HepG2 (cell line): ENCODE results near the gene SMIM44. TPM values are rescaled to one million over a fixed set of nuclear protein-coding genes. Genes with fewer than 3 reads are reported as not detected.

Experiments used
- ARID2 ChIP-seq: sonication (generic); formaldehyde crosslinking; IDR thresholded peaks from 2 replicates; pipeline ENCODE4 v1.8.1; 2022; ENCODE audit warnings: mild to moderate bottlenecking, missing genetic modification reagents, borderline replicate concordance
- ATF6 ChIP-seq: sonication (generic); formaldehyde crosslinking; conservative IDR thresholded peaks from 2 replicates; pipeline ENCODE4 v1.4.0; 2020; ENCODE audit warnings: missing genetic modification reagents
- ATM ChIP-seq: fragments of 450-650 bp; IDR thresholded peaks from 2 replicates; pipeline ENCODE4 v1.7.1; 2017; ENCODE audit warnings: mild to moderate bottlenecking, borderline replicate concordance
- DDIT3 ChIP-seq: sonication (generic); formaldehyde crosslinking; IDR thresholded peaks from 2 replicates; pipeline ENCODE4 v1.4.0; 2020; ENCODE audit warnings: mild to moderate bottlenecking, missing genetic modification reagents
- EEA1 ChIP-seq: sonication (generic); formaldehyde crosslinking; IDR thresholded peaks from 2 replicates; pipeline ENCODE4 v1.5.1; 2020; ENCODE audit warnings: mild to moderate bottlenecking, missing genetic modification reagents, borderline replicate concordance
- ELF3 ChIP-seq: IDR thresholded peaks from 2 replicates; pipeline ENCODE4 v1.6.1; 2016; ENCODE audit warnings: missing genetic modification reagents, missing compliant biosample characterization
- PHF20 ChIP-seq: sonication (generic); formaldehyde crosslinking; IDR thresholded peaks from 2 replicates; pipeline ENCODE4 v1.5.0; 2020; ENCODE audit warnings: mild to moderate bottlenecking, missing genetic modification reagents
- RFX1 ChIP-seq: fragments of 450-650 bp; IDR thresholded peaks from 2 replicates; pipeline ENCODE4 v1.6.1; 2017
- RFX5 ChIP-seq: IDR thresholded peaks from 2 replicates; pipeline ENCODE4 v1.6.1; 2011; ENCODE audit warnings: low read depth, low read length, improper control_type of control experiment
- TCF12 ChIP-seq, 2 experiments: fragments of 450-650 bp in 1 of 2; sonication (generic) in 1 of 2; formaldehyde crosslinking in 1 of 2; IDR thresholded peaks; 2 replicates each; pipeline versions ENCODE4 v1.6.1 to v1.8.0; 2017 to 2022; ENCODE audit warnings: antibody characterized with exemption in 1 of 2, mild to moderate bottlenecking in 1 of 2, missing genetic modification reagents in 1 of 2, moderate library complexity in 1 of 2
- ZMYM4 ChIP-seq: sonication (generic); formaldehyde crosslinking; IDR thresholded peaks from 2 replicates; pipeline ENCODE4 v1.8.1; 2023; ENCODE audit warnings: mild to moderate bottlenecking, missing genetic modification reagents
- ZNF230 ChIP-seq: sonication (generic); formaldehyde crosslinking; IDR thresholded peaks from 2 replicates; pipeline ENCODE4 v1.4.0; 2020; ENCODE audit warnings: mild to moderate bottlenecking, missing genetic modification reagents
- ZNF296 ChIP-seq: sonication (generic); formaldehyde crosslinking; conservative IDR thresholded peaks from 2 replicates; pipeline ENCODE4 v1.5.0; 2020; ENCODE audit warnings: mild to moderate bottlenecking, missing genetic modification reagents
- ZNF33B ChIP-seq: sonication (generic); formaldehyde crosslinking; IDR thresholded peaks from 2 replicates; pipeline ENCODE4 v1.5.1; 2020; ENCODE audit warnings: mild to moderate bottlenecking, missing genetic modification reagents
- ZNF687 ChIP-seq: sonication (generic); formaldehyde crosslinking; IDR thresholded peaks from 2 replicates; pipeline ENCODE4 v1.5.1; 2020; ENCODE audit warnings: mild to moderate bottlenecking, missing genetic modification reagents, moderate library complexity
- polyA plus RNA-seq, 8 experiments: library from polyadenylated mRNA; depleted of rRNA in 3 of 8; stranded (reverse) in 7 of 8; unstranded in 1 of 8; fragments of >200 nt; fragmentation: Illumina TruSeq in 4 of 8; extraction: Trizol in 4 of 8; gene quantifications; 2 replicates each; pipeline versions ENCODE4 v1.2.1 to v1.2.3, GENCODE V29; 2011 to 2016; ENCODE audit warnings: low read depth in 4 of 8, missing spikeins in 1 of 8, mixed read lengths in 1 of 8; ENCODE audit not compliant: insufficient read depth in 1 of 8
- total RNA-seq, 5 experiments: library from RNA; depleted of rRNA; stranded (reverse); fragments of >200 nt; fragmentation: Illumina TruSeq; extraction: Trizol; gene quantifications; 2 replicates each; pipeline ENCODE4 v1.2.3, GENCODE V29; 2016; ENCODE audit warnings: low read depth in 1 of 5
- TF ChIP-seq, protein P1 (sequence below): sonication (generic); formaldehyde crosslinking; IDR thresholded peaks from 2 replicates; pipeline ENCODE4 v1.8.1; 2023; ENCODE audit warnings: mild to moderate bottlenecking, inconsistent platforms, moderate library complexity, missing genetic modification reagents, borderline replicate concordance
- TF ChIP-seq, protein P2 (sequence below), 2 experiments: IDR thresholded peaks; 2 replicates each; pipeline ENCODE4 v1.6.1; 2011 to 2012; ENCODE audit warnings: low read length in 2 of 2, borderline replicate concordance in 1 of 2, low read depth in 1 of 2, mild to moderate bottlenecking in 1 of 2, moderate library complexity in 1 of 2

Gene SMIM44
- total and polyA plus RNA-seq, 2 of the 13 experiments (the other 11 are each of a cell fraction or from before 2014, with no cell fraction given) = not detected

DNA sequence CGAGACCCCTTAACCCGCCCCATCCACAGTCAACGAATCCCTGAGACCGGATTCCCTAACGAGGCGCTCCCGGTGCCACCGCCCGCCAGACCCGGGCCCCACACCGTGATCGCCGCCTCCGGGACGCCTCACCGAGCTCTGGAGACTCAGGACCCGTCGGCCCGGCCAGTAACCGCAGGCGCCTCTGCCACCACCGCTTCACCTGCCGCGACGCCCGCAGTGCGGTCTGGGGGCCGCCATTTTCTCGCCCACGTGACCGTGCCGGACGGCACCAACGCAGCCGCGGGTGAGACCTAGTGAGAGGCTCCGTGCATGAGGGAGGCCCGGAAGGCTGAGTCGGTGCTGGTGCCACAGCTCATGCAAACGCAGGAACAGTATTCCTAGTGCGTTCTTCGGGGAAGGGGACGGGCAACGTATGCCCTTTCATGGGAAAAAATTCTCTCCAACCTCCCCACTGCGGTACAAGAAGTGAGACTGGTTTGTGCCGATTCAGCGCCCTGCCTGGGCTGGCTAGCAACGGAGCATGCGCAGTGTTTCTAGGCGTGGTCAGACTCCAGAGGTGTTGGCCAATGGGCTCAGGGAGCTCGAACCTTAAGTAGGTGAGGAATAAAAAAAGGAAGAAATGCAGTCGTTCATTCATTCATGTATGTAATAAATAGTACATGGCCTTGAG lies 17.3 kb upstream of the SMIM44 start, which contains the start of gene DOHH (continued):
- TF ChIP-seq ZNF687 (CRISPR knock-in tag) (peak; percentile 94), ZMYM4 (peak; percentile 69), ZNF296 (peak; percentile 75; the same call in 1 of the 2 replicates), ELF3 (CRISPR knock-in tag) (peak; percentile 63), PHF20 (CRISPR knock-in tag) (peak; percentile 97), ATF6 (CRISPR knock-in tag) (no peak), TCF12 (IDR thresholded peaks at IDR 0.05) (no peak), TCF12 (CRISPR knock-in tag; IDR thresholded peaks at IDR 0.05) (0 out of 2 replicates have a peak, but pooled peaks have one; percentile 8), RFX1 (no peak), ARID2 (CRISPR knock-in tag) (no peak), DDIT3 (CRISPR knock-in tag) (no peak), ZNF230 (CRISPR knock-in tag) (peak; percentile 94), ZNF33B (CRISPR knock-in tag) (peak; percentile 80; the same call in 1 of the 2 replicates), RFX5 (peak; percentile 88), EEA1 (CRISPR knock-in tag) (peak; percentile 77; the same call in 1 of the 2 replicates), ATM (no peak)
- TF ChIP-seq, protein P1, sequence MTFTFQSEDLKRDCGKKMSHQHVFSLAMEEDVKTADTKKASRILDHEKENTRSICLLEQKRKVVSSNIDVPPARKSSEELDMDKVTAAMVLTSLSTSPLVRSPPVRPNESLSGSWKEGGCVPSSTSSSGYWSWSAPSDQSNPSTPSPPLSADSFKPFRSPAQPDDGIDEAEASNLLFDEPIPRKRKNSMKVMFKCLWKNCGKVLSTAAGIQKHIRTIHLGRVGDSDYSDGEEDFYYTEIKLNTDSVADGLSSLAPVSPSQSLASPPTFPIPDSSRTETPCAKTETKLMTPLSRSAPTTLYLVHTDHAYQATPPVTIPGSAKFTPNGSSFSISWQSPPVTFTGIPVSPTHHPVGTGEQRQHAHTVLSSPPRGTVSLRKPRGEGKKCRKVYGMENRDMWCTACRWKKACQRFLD (CRISPR knock-in tag) = no peak; the same call in 1 of the 2 replicates
- TF ChIP-seq, protein P2, sequence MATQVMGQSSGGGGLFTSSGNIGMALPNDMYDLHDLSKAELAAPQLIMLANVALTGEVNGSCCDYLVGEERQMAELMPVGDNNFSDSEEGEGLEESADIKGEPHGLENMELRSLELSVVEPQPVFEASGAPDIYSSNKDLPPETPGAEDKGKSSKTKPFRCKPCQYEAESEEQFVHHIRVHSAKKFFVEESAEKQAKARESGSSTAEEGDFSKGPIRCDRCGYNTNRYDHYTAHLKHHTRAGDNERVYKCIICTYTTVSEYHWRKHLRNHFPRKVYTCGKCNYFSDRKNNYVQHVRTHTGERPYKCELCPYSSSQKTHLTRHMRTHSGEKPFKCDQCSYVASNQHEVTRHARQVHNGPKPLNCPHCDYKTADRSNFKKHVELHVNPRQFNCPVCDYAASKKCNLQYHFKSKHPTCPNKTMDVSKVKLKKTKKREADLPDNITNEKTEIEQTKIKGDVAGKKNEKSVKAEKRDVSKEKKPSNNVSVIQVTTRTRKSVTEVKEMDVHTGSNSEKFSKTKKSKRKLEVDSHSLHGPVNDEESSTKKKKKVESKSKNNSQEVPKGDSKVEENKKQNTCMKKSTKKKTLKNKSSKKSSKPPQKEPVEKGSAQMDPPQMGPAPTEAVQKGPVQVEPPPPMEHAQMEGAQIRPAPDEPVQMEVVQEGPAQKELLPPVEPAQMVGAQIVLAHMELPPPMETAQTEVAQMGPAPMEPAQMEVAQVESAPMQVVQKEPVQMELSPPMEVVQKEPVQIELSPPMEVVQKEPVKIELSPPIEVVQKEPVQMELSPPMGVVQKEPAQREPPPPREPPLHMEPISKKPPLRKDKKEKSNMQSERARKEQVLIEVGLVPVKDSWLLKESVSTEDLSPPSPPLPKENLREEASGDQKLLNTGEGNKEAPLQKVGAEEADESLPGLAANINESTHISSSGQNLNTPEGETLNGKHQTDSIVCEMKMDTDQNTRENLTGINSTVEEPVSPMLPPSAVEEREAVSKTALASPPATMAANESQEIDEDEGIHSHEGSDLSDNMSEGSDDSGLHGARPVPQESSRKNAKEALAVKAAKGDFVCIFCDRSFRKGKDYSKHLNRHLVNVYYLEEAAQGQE (IDR thresholded peaks at IDR 0.05; ENCODE audit: borderline replicate concordance in 1 of 2, low read depth in 1 of 2, low read length in 2 of 2) = peak in 1 of 2 experiments; percentile 83; a peak in 1 of 4 replicates
